ENCODE measurements around the gene NYNRIN. TPM values are rescaled to one million over a fixed set of nuclear protein-coding genes. Genes with fewer than 3 reads are reported as not detected.
A peak's percentile ranks its signal among the peaks of the same experiment; 100 is the strongest.

NYNRIN gene
- polyA plus RNA-seq, 1 experiment: 10.5 TPM

- ChIA-PET POLR2A (interaction anchor here (1.0 to 2.5 kb wide), 3 partner anchors 11 to 41 kb away, joined by 3 to 13 read pairs (median 10); no protein-coding TSS in a partner anchor), CTCF (interaction anchor here (0.6 to 2.3 kb wide), 5 partner anchors 42 to 92 kb away, joined by 4 to 14 read pairs (median 5); no protein-coding TSS in a partner anchor)
- Histone ChIP-seq H3K4me3 (ENCODE audit: low read depth, low read length) (no peak overlapping the region), H3K9me3 (ENCODE audit: control insufficient read depth, insufficient read depth, low read length) (no peaks in the 10 kb centered on the region), H3K27me3 (ENCODE audit: control insufficient read depth, insufficient read depth, low read length) (peaks cover 5% of the 10 kb centered on the region), H3K27ac (ENCODE audit: low read depth, low read length) (peak overlapping the region; percentile 21)
- no peak for DNase-seq (ENCODE audit: low read depth, low spot score)
- no peak for TF ChIP-seq CTCF (IDR thresholded peaks at IDR 0.05; ENCODE audit: low read depth, low read length)
Measured at GRCh38 chr14:24389226-24389848, 9.5 kb upstream of the NYNRIN start.

GRCh38 chr14:24390701-24391468 lies 7.9 kb upstream of the NYNRIN start:
- H3K9me3 ChIP-seq (ENCODE audit: control insufficient read depth, insufficient read depth, low read length): no peaks in the 10 kb centered on the region
- peaks cover 2% of the 10 kb centered on the region for H3K27me3 ChIP-seq (ENCODE audit: control insufficient read depth, insufficient read depth, low read length)
- CTCF ChIA-PET: interaction anchor here (0.8 to 2.3 kb wide), 4 partner anchors 22 to 57 kb away, joined by 3 to 14 read pairs (median 5); no protein-coding TSS in a partner anchor
- no peak for TF ChIP-seq CTCF (IDR thresholded peaks at IDR 0.05; ENCODE audit: low read depth, low read length)
- no peak for DNase-seq (ENCODE audit: low read depth, low spot score)
- H3K27ac ChIP-seq (ENCODE audit: low read depth, low read length): no peak overlapping the region
- POLR2A ChIA-PET: no interaction called here
- no peak overlapping the region for H3K4me3 ChIP-seq (ENCODE audit: low read depth, low read length)

- POLR2A ChIA-PET: no interaction called here
- Histone ChIP-seq H3K4me3 (ENCODE audit: low read depth, low read length) (no peak overlapping the region), H3K27me3 (ENCODE audit: control insufficient read depth, insufficient read depth, low read length) (no peaks in the 10 kb centered on the region), H3K27ac (ENCODE audit: low read depth, low read length) (no peak overlapping the region), H3K9me3 (ENCODE audit: control insufficient read depth, insufficient read depth, low read length) (no peaks in the 10 kb centered on the region)
- DNase-seq (ENCODE audit: low read depth, low spot score): no peak
- CTCF ChIA-PET: interaction anchor here (1.0 kb wide), 1 partner anchor 18 kb away, joined by 3 read pairs; no protein-coding TSS in a partner anchor
- TF ChIP-seq CTCF (IDR thresholded peaks at IDR 0.05; ENCODE audit: low read depth, low read length): peak; percentile 36; the same call in 1 of the 2 replicates
Measured at GRCh38 chr14:24392325-24393091, 6.3 kb upstream of the NYNRIN start.

GRCh38 chr14:24394275-24394674 lies 4.5 kb upstream of the NYNRIN start:
- no peaks in the 10 kb centered on the region for H3K27me3 ChIP-seq (ENCODE audit: control insufficient read depth, insufficient read depth, low read length)
- POLR2A ChIA-PET: no interaction called here
- no peaks in the 10 kb centered on the region for H3K9me3 ChIP-seq (ENCODE audit: control insufficient read depth, insufficient read depth, low read length)
- no peak overlapping the region for H3K27ac ChIP-seq (ENCODE audit: low read depth, low read length)
- no peak overlapping the region for H3K4me3 ChIP-seq (ENCODE audit: low read depth, low read length)
- CTCF ChIA-PET: interaction anchor here (1.0 kb wide), 1 partner anchor 37 kb away, joined by 3 read pairs; no protein-coding TSS in a partner anchor
- no peak for TF ChIP-seq CTCF (IDR thresholded peaks at IDR 0.05; ENCODE audit: low read depth, low read length)
- DNase-seq (ENCODE audit: low read depth, low spot score): no peak
